Mononuclear cell (primary cell): ENCODE results near the gene CTIF. TPM values are rescaled to one million over a fixed set of nuclear protein-coding genes. Genes with fewer than 3 reads are reported as not detected.

Experiments
- H3K27me3 ChIP-seq: 2 replicates; pipeline ENCODE4 v1.6.0; 2011; ENCODE audit warnings: low read length, control low read depth; ENCODE audit not compliant: insufficient read depth
- H3K4me1 ChIP-seq: 2 replicates; pipeline ENCODE4 v1.5.1; 2011; ENCODE audit warnings: mild to moderate bottlenecking, low read length, control low read depth; ENCODE audit not compliant: insufficient read depth
- H3K4me3 ChIP-seq: 2 replicates; pipeline ENCODE4 v1.5.1; 2011; ENCODE audit warnings: mild to moderate bottlenecking, low read length, moderate library complexity
- H3K9me3 ChIP-seq: 2 replicates; pipeline ENCODE4 v1.5.1; 2011; ENCODE audit warnings: low read depth, mild to moderate bottlenecking, control low read depth, low read length
- total RNA-seq: library from RNA; depleted of rRNA; stranded (reverse); fragments of >200 nt; gene quantifications from one replicate; pipeline ENCODE4 v1.2.3, GENCODE V29; 2012

CTIF gene
- total RNA-seq, 1 donor, result 2.7 TPM

DNA sequence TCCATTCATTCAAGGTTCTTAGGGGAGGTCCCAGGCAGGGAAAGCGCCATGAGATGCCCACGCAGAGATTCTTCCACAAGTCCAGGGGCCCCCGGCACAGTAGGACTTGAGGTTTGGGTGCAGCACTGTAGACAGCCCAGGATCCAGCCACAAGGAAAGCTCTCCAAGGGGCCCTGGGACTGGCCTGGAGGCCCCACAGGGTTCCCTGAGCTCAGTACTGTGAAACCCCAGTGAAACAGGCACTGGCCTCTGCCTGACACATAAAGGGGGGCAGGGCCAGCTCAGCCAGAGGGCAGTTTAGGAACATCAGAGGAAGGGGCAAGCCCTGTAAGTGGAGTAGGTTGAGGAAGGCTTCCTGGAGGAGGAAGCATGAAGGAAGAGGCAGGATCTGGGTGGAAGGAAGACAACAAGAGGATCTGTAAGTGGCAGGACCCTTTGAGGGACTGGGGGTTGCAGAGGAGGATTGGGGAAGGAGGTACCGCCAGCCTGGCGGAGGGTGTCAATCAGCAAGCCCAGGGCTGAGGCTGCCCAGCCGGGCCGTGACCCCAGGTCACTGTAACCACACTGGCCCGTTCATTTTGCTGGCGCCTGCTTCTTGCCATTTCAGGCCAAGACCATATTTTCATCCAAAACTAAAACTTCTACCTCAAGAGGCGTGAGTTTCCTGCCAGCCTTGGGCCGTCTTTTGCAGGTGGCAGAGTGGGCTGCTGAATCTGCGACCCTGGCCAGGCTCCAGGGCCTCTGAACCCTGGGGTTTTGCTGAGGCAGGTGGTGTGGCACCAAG lies 236.7 kb downstream of the CTIF start:
- no peak overlapping the region for H3K4me3 ChIP-seq
- H3K9me3 ChIP-seq, result no peaks in the 10 kb centered on the region
- H3K4me1 ChIP-seq, result peaks cover 11% of the 10 kb centered on the region
- H3K27me3 ChIP-seq, result no peaks in the 10 kb centered on the region

DNA sequence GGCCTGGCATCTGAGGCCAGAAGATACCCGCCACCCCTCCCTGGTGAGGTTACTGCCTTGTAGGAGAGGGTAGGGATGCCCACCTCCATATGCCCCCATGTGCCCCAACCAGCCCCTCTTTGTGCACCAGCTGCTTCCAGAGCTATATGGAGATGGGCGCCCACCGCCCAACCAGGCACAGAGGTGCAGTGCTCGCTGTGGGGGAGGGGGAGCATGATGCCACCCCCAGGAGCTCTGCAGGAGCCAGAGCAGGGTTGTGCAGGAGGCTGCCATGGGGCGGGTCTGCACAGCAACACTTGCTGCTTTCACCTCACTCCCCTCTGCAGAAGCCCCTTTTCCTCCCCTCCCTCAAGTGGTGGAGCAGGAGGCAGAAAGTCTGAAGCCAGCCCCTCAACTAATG lies 237.3 kb downstream of the CTIF start:
- Histone ChIP-seq H3K4me3 (no peak overlapping the region), H3K4me1 (peaks cover 17% of the 10 kb centered on the region), H3K9me3 (no peaks in the 10 kb centered on the region), H3K27me3 (no peaks in the 10 kb centered on the region)

DNA sequence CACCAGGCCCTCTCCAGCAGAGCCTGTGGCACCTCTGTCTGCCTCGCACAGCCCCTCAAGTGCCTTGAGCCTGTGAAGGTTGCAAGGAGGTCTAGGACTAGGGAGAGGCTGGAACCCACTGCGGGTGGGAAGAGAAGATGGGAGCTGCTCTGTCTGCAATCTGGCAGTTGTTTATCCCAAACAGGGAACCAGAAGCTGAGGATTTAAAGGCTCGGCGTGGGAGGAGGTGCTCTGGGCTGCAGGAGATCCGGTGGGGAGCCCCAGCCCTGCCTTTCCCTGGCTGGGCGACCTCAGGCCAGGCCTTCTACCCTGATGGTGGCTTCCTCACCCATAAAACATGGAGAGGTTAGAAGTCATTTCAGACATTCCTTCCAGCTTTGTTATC lies 237.8 kb downstream of the CTIF start:
- Histone ChIP-seq H3K9me3 (no peaks in the 10 kb centered on the region), H3K4me3 (no peak overlapping the region), H3K4me1 (peaks cover 21% of the 10 kb centered on the region), H3K27me3 (no peaks in the 10 kb centered on the region)

DNA sequence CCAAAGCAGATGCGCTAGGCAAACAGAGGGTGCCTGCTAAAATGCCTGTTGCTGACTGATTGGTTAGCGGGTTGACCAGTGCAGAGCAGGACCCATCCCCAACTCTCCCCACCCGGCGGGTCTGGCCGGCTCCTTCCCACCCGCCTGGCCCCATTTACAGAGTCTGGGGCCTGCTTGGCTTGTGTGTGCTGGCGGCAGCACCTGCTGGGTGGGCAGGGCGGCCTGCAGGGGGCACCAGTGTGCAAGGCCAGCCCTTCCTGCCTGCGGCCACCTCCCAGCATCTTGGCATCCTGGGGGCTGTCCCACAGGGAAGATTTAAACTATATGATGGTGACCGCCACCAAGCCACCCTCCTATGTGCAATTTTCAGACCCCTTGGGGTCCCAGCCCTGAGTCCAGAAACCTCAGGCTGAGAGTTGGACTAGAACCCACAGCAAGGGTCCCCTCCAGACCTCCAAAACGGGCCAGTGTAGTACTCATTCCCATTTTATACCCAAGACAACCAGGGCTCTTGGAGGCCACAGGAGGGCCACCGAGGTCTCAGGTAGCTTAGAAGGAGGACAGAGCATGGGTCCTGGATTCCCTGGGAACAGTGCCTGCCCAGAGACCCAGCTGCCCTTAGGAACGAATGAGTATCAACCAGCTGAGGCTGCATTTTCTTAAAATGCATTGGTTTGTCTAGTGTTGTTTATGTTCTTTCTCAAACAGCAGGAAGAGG lies 238.4 kb downstream of the CTIF start:
- H3K4me1 ChIP-seq, result peaks cover 27% of the 10 kb centered on the region
- H3K9me3 ChIP-seq, result no peaks in the 10 kb centered on the region
- H3K4me3 ChIP-seq, result no peak overlapping the region
- no peaks in the 10 kb centered on the region for H3K27me3 ChIP-seq

DNA sequence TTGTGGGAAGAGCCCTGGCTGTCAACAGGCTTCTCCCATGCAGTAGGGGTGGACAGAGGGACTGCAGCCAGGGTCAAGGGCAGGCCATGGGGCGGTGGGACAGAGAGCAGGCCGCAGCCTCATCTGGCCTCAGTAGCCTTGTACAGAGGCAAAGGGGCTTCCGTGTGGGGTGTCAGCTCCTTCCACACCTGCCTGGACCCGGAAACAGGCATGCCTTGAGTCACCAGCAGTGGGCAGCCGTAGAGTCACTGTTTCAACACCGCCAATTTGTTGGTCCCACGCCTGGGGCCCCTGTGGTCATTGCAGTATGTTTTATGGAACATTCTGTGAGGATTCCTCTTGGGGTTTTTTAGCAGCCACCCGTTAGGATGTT lies 238.9 kb downstream of the CTIF start:
- H3K4me1 ChIP-seq, result peaks cover 32% of the 10 kb centered on the region
- no peak overlapping the region for H3K4me3 ChIP-seq
- H3K27me3 ChIP-seq, result no peaks in the 10 kb centered on the region
- H3K9me3 ChIP-seq, result no peaks in the 10 kb centered on the region

DNA sequence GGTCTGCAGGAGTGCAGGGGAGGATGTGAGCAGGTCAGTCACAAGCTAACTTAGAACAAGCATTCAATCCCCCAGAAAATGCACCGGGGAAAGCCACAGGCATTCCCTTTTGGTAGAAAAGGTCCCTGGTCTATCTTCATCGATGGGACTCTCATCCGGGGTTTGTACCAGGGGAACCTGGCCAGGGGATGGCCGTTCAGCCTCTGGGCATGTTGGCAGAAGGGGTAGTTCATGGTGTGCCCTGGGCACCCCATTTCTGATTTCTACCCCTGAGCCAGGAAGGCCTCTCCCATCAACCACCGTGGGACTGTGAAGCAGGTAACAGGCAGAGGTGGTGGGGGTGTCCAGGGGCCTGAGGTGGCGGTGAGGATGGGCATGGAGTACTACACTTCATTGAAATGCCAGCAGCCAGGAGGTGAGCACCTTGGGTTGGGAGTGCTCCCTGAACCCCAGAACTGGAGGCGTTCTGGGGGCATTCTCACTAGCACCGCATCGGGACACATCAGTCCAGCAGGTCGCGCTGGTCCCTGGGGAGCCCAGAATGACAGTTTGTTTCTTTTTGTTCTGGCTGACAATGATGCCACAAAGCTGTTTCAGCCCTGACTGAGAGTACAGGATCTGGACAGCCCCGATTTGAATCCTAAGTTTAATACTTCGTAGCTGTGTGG lies 239.6 kb downstream of the CTIF start:
- H3K4me1 ChIP-seq, result peaks cover 40% of the 10 kb centered on the region
- H3K4me3 ChIP-seq, result no peak overlapping the region
- H3K27me3 ChIP-seq, result no peaks in the 10 kb centered on the region
- H3K9me3 ChIP-seq, result no peaks in the 10 kb centered on the region

DNA sequence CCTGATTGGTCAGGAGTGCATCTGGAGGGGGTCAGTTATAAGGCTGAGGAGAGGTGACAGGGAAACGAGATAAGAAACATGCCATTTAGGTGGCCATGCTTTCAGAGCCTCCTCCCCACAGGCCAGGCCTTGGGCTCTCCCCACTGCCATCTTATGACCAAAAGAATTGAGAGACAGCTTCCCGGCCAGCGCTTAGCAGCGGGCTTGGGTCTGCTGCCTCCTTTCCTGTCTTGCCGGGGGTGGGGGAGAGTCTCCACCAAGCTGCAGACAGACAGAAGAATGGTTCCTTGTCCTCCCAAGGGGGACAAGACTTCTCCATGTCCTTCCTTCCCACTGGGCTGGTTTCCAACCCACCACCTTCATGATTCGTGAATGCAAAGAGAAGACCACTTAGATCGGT lies 240.6 kb downstream of the CTIF start:
- Histone ChIP-seq H3K4me3 (no peak overlapping the region), H3K9me3 (no peaks in the 10 kb centered on the region), H3K27me3 (no peaks in the 10 kb centered on the region), H3K4me1 (peaks cover 50% of the 10 kb centered on the region)

DNA sequence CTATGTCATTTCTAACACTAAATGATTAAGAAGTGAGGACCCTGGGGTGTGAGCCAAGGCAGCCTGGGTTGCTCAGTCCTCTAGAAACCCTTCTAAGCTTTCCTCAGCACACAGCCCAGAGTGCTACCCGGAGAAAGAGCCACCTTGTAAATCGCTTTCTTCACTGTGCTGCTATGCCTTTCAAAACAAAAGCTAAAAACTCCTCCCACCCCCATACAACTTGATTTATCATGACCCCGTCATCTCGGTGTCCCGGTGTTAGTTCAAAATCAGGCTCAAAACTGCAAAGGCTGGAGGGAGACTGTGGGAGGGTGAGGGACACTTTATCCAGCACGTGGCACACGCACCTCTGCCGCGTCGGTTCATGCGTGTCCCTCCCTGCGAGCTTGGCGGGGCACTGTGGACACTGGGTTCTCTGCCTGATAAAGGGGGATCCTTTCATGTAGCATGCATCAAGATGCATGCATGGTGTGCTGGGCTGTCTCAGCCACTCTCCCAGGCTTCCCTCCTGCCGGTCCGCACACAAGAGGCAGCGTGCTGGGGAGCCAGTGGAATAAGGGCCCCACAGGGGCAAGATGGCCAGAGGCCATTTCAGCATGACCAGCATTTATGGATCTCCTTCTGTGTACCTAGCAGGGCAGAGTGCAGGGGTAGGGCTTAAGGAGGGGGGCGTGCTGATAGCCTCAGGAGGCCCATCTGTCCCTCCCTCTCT lies 241.5 kb downstream of the CTIF start:
- H3K4me3 ChIP-seq, result no peak overlapping the region
- no peaks in the 10 kb centered on the region for H3K9me3 ChIP-seq
- H3K27me3 ChIP-seq, result no peaks in the 10 kb centered on the region
- peaks cover 59% of the 10 kb centered on the region for H3K4me1 ChIP-seq

DNA sequence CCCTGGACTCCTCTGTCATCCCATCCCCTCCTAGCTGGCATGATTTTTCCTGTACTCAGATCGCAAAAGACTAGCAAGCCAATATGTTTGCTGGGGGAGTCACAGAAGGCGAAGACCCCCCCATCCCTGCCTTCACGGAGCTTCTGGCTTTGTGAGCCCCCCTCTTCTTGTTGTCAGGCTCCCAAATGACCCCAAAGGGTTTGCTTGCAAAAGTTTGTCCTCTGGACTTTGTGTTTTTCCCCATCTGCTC lies 242.0 kb downstream of the CTIF start:
- Histone ChIP-seq H3K9me3 (no peaks in the 10 kb centered on the region), H3K27me3 (no peaks in the 10 kb centered on the region), H3K4me3 (no peak overlapping the region), H3K4me1 (peaks cover 63% of the 10 kb centered on the region)

DNA sequence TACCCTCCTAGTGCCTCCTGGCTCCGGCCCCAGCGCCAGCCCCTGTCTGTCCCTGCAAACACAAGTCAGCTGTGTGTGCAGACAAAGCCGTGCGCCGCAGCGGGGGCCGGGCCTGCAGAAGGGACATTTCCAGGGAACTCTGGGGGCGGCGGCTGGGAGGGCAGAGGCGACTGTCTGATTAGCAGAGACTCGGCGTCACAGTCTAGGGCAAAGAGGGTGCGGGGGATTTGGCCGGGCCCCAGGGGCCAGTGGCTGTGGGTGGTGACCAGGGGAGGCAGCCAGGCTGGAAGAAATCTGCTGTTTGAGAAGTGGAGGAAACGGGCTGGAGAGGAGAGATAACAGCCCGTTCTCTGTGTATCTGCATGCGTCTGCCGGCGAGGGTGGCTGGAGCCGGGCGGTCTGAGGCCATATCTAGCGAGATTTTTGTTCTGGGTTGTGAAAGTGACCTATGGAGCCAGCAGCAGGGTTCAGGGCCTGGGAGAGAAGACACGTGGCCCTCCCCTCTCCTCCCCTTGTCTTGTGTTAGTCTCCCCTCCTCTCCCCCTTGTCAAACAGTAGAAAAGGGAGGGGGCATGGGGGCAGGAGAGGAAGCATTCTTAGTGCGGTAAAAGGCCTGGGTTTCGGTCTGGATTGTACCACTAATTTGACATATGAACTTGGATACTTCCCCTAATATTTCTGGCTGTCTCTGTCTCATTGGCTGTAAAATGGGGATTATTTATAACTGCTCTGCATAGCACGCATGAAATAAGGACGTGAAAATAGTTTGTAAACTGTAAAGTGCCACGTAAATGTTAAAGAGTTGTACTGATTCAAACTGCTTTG lies 242.5 kb downstream of the CTIF start:
- Histone ChIP-seq H3K4me1 (peaks cover 69% of the 10 kb centered on the region), H3K27me3 (no peaks in the 10 kb centered on the region), H3K9me3 (no peaks in the 10 kb centered on the region), H3K4me3 (no peak overlapping the region)

DNA sequence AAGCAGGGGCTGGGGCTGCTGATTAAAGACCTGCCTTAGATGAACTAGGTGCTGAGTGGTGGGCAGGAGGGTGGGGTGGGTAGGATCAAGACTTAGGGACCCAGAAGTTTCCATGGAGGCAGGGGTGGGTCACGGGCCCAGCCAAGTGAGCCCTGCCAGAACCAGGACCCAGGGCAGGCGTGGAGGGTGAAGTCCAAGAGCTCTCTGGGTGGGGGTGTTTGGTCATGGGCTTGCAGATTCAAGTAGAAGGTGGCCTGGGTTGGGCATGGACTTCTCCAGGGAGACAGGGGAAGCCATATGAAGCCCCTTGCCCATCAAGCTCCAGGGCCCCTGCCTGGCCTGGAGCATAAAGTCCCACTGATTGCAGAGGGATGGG lies 243.1 kb downstream of the CTIF start:
- no peaks in the 10 kb centered on the region for H3K9me3 ChIP-seq
- no peak overlapping the region for H3K4me3 ChIP-seq
- H3K4me1 ChIP-seq, result peaks cover 75% of the 10 kb centered on the region
- H3K27me3 ChIP-seq, result no peaks in the 10 kb centered on the region

DNA sequence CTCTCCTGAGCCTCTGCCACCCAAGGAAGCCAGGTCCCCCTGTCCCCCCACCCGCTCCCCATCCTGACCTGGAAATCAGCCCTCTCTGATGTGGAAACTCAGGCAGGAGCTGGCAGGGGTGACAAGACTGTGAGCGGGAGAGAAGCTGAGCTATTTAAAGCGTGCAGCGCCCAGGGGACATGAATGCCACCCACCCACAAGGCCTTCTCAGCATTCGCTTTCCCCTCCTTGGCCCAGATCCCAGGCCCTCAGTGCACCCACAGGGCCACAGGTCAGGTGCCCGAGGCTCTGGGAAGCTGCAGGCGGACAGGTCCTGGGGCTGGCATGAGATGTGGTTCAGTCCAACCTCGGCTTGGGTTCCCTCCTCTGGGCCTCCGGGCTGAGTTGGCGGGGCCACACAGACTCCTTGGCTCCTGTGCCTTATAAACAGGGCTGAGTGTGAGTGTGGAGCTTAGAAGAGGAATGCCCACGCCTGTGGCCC lies 243.6 kb downstream of the CTIF start:
- Histone ChIP-seq H3K4me3 (no peak overlapping the region), H3K9me3 (no peaks in the 10 kb centered on the region), H3K27me3 (no peaks in the 10 kb centered on the region), H3K4me1 (peaks cover 72% of the 10 kb centered on the region)

DNA sequence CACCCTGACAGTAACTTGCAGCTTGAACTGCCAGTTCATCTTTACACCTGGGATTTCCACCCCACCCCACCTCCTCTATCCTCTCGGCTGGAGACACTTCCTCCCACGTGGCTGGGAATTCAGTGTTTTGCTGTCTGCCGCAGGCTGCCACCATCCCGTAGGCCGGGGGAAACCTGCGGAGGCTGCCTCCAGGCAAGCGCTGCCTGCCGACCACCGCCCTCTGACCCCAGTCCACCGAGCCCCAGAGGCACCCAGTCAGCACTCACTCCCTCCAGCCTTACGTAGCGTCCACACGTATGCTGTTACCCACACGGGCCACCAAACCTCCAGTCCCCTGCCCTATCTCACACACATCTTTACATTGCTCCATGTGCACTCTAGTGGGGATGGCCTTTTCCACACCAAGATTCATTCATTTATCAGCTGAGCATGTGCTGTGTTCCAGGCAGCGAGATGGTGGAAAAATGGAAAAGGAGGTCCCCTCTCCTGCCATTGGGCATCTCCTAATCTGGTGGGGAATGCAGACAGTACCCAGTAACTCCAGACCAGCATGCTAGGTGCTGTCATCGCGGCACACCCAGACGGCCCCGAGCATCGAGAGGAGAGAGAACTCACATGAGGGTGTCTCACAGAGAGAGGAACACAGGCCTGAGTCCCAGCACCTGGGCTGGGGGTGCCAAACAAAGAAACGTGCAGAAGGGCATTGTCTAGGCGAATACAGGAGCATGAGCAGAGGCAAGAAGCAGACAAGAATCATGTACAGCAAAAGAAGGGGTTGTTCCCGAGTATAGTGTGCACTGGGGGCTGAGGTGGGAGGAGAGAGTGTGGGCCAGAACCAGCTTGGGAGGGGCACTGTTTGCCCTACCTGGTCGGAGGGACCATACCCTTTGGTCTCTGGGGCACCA lies 245.0 kb downstream of the CTIF start:
- Histone ChIP-seq H3K27me3 (no peaks in the 10 kb centered on the region), H3K4me1 (peaks cover 67% of the 10 kb centered on the region), H3K4me3 (no peak overlapping the region), H3K9me3 (no peaks in the 10 kb centered on the region)

DNA sequence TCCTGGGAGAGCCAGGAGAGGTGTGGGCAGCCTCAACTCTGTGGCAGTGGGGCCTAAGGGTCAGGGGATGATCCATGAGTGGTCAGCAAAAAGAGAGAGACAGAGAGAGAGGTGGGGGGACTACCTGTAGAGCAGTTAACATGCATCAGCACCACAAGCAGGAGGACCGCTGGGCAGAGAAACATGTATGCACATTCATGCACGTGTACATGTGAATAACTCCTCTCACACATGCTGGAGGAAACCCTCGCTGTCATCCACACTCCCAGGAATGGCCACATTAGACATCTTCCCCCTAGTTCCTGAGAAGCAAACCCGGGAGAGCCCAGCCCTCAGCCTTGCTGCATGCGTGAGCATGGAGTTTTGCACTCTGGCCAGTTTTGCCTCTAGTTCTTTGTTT lies 245.8 kb downstream of the CTIF start:
- no peaks in the 10 kb centered on the region for H3K9me3 ChIP-seq
- no peak overlapping the region for H3K4me3 ChIP-seq
- H3K27me3 ChIP-seq, result no peaks in the 10 kb centered on the region
- H3K4me1 ChIP-seq, result peaks cover 67% of the 10 kb centered on the region
